ENCODE data around the gene TTLL6. TPM values are rescaled to one million over a fixed set of nuclear protein-coding genes. Genes with fewer than 3 reads are reported as not detected.
A peak's percentile ranks its signal among the peaks of the same experiment; 100 is the strongest.

Gene TTLL6
- total RNA-seq, 1 experiment from 2014 or later, result 2.4 TPM

- H3K23ac ChIP-seq (ENCODE audit: insufficient read length, low read depth, low read length), result no peak within 1 kb of the TSS
- H3K56ac ChIP-seq (ENCODE audit: insufficient read length, low read depth, low read length), result no peak within 1 kb of the TSS
- H3K36me3 Mint-ChIP-seq (ENCODE audit: insufficient read depth in 1 of 3, low read depth in 3 of 3), result peaks cover 0 to 2% (median 0%) of the 10 kb centered on the region in 3 experiments; a peak in 1 of 7 replicates
- H3K4ac ChIP-seq (ENCODE audit: low read depth, low read length), result no peak within 1 kb of the TSS
- no peak within 1 kb of the TSS for H3K27ac ChIP-seq (ENCODE audit: insufficient read length, low read depth, low read length)
- peaks cover 4% of the 10 kb centered on the region for H4K20me1 ChIP-seq (ENCODE audit: control insufficient read depth, insufficient read depth, insufficient read length)
- peaks cover 100% of the 10 kb centered on the region for H3K27me3 Mint-ChIP-seq (ENCODE audit: low read depth)
- H3T11ph ChIP-seq (ENCODE audit: low read length), result no peak within 1 kb of the TSS
- no peak within 1 kb of the TSS for H2BK120ac ChIP-seq (ENCODE audit: low read depth, low read length, poor library complexity, severe bottlenecking)
- H3K4me1 ChIP-seq (ENCODE audit: insufficient read depth, low read length), result peaks cover 2% of the 10 kb centered on the region; the same call in 1 of the 2 replicates
- H3K14ac ChIP-seq (ENCODE audit: insufficient read depth, low read length), result no peak within 1 kb of the TSS
- no peak within 1 kb of the TSS for H2BK15ac ChIP-seq (ENCODE audit: low read depth, low read length)
- H3K79me1 ChIP-seq (ENCODE audit: insufficient read depth, low read depth, low read length, poor library complexity, severe bottlenecking), result no peaks in the 10 kb centered on the region
- H3K4me1 Mint-ChIP-seq, result peaks cover 40 to 53% of the 10 kb centered on the region in 2 experiments
- no peak within 1 kb of the TSS for H3K27ac Mint-ChIP-seq
- H4K5ac ChIP-seq (ENCODE audit: insufficient read length, low read depth, low read length), result no peak within 1 kb of the TSS
- DNase-seq, result peak; percentile 80
- no peak within 1 kb of the TSS for H2AK5ac ChIP-seq (ENCODE audit: insufficient read length, low read length)
- H3K9ac ChIP-seq (ENCODE audit: extremely low read depth, insufficient read length, low read length), result no peak within 1 kb of the TSS
- no peaks in the 10 kb centered on the region for H3K9me3 ChIP-seq (ENCODE audit: control insufficient read depth, low read depth, low read length)
- no peak within 1 kb of the TSS for H3K18ac ChIP-seq (ENCODE audit: insufficient read length, low read depth, low read length)
- H3K79me2 ChIP-seq (ENCODE audit: insufficient read depth, low read length), result no peaks in the 10 kb centered on the region
- H2BK12ac ChIP-seq (ENCODE audit: insufficient read length, low read depth, low read length), result no peak within 1 kb of the TSS
- H2AFZ ChIP-seq (ENCODE audit: low read length), result no peak within 1 kb of the TSS
- H2BK5ac ChIP-seq (ENCODE audit: insufficient read length, low read length), result no peak within 1 kb of the TSS
- peaks cover 4 to 10% of the 10 kb centered on the region in 2 experiments; a peak in 4 of 5 replicates for H3K9me3 Mint-ChIP-seq
- H3K23me2 ChIP-seq (ENCODE audit: insufficient read length, low read depth, low read length, poor library complexity, severe bottlenecking), result peaks cover 12% of the 10 kb centered on the region
- H4K8ac ChIP-seq (replicated peaks; ENCODE audit: insufficient read length, low read depth, low read length), result no peak within 1 kb of the TSS
- H2BK20ac ChIP-seq (ENCODE audit: low read depth, low read length, poor library complexity, severe bottlenecking), result no peak within 1 kb of the TSS
- peak within 1 kb of the TSS; percentile 16 for H3K4me2 ChIP-seq (ENCODE audit: insufficient read depth, insufficient read length, low read length)
- no CpG with 5 or more reads among the region's 21 CpGs for WGBS (ENCODE audit: extremely low coverage, insufficient read length, low lambda C conversion rate)
- H4K91ac ChIP-seq (ENCODE audit: insufficient read length, low read depth, low read length), result no peak within 1 kb of the TSS
- peak within 1 kb of the TSS in 1 of 2 experiments; percentile 57; a peak in 3 of 5 replicates for H3K4me3 Mint-ChIP-seq
- no peak for TF ChIP-seq CTCF (conservative IDR thresholded peaks at IDR 0.05)
- peaks cover 100% of the 10 kb centered on the region for H3K27me3 ChIP-seq (ENCODE audit: insufficient read depth, low read length)
These were observed 94.7 kb downstream of the TTLL6 start, which contains the start of gene PRAC1 for GRCh38 chr17:48722201-48722907. TSS of gene PRAC1 (minus strand) at chr17:48722518. CDS start at chr17:48722392, 126 bp downstream.

All from H9 (cell line).